NCI-H1694 treated with DMSO at 0.1 percent for 48 hours (cell line): ENCODE measurements around the gene NARF.

Experiments
- DNase-seq: peaks from one replicate; lab custom pipeline; 2025; lab: John Stamatoyannopoulos, UW

The NARF gene

GRCh38 chr17:82477934-82478333 is 19.4 kb downstream of the NARF start:
- no peak for DNase-seq

- DNase-seq = no peak
These were observed 21.1 kb downstream of the NARF start for GRCh38 chr17:82479602-82480001.

GRCh38 chr17:82480318-82480717 is 21.8 kb downstream of the NARF start:
- no peak for DNase-seq

GRCh38 chr17:82483204-82483660 is 24.7 kb downstream of the NARF start:
- no peak for DNase-seq

GRCh38 chr17:82483836-82484235 is 25.3 kb downstream of the NARF start:
- DNase-seq = no peak

- no peak for DNase-seq
These were observed 27.9 kb downstream of the NARF start for GRCh38 chr17:82486231-82487094.

- DNase-seq = no peak
These were observed 29.4 kb downstream of the NARF start for GRCh38 chr17:82487910-82488309.

GRCh38 chr17:82489117-82489516 is 30.6 kb downstream of the NARF start:
- DNase-seq = no peak

- DNase-seq = no peak
These were observed 31.4 kb downstream of the NARF start for GRCh38 chr17:82489851-82490511.

GRCh38 chr17:82490512-82491195 is 32.1 kb downstream of the NARF start:
- DNase-seq = peak; percentile 53

GRCh38 chr17:82491196-82491530 is 32.6 kb downstream of the NARF start:
- no peak for DNase-seq

- no peak for DNase-seq
These were observed 33.0 kb downstream of the NARF start for GRCh38 chr17:82491533-82491932.

GRCh38 chr17:82492643-82493225 is 34.2 kb downstream of the NARF start:
- DNase-seq = no peak

GRCh38 chr17:82493226-82493781 is 34.8 kb downstream of the NARF start:
- no peak for DNase-seq

- peak; percentile 99 for DNase-seq
These were observed 35.9 kb downstream of the NARF start for GRCh38 chr17:82494236-82495055.

- no peak for DNase-seq
These were observed 37.4 kb downstream of the NARF start for GRCh38 chr17:82495844-82496528.

- peak; percentile 92 for DNase-seq
These were observed 38.2 kb downstream of the NARF start for GRCh38 chr17:82496529-82497434.

GRCh38 chr17:82497483-82498405 is 39.2 kb downstream of the NARF start:
- DNase-seq = peak; percentile 51
